ENCODE measurements around the gene VIPAS39. TPM values are rescaled to one million over a fixed set of nuclear protein-coding genes. Genes with fewer than 3 reads are reported as not detected.

Gene VIPAS39
- total RNA-seq, 1 experiment from 2014 or later: 16.7 TPM

GRCh38 chr14:77489041-77489440, 31.6 kb upstream of the VIPAS39 start:
- Histone ChIP-seq H3K27ac (ENCODE audit: low read depth, low read length, poor library complexity, severe bottlenecking) (no peak overlapping the region), H3K9me3 (ENCODE audit: low read depth, low read length, poor library complexity, severe bottlenecking) (no peaks in the 10 kb centered on the region), H3K36me3 (ENCODE audit: insufficient read depth, low read length, poor library complexity, severe bottlenecking) (no peaks in the 10 kb centered on the region), H3K27me3 (replicated peaks; ENCODE audit: insufficient read depth, low read depth, low read length, poor library complexity) (no peaks in the 10 kb centered on the region), H3K4me3 (ENCODE audit: low read depth, low read length, poor library complexity, severe bottlenecking) (no peak overlapping the region), H3K4me1 (ENCODE audit: insufficient read depth, low read length, poor library complexity, severe bottlenecking) (no peaks in the 10 kb centered on the region)
- intact Hi-C loops (cut with micrococcal nuclease; ENCODE audit: unreplicated experiment): no loop called here
- BruUV-seq (replicated peaks): no TSS peak
- ChIA-PET POLR2A (ENCODE audit: low non-redundant PET) (no interaction called here), CTCF (no interaction called here)
- DNase-seq (ENCODE audit: low spot score): no peak
- no peak for TF ChIP-seq CTCF (conservative IDR thresholded peaks at IDR 0.05; ENCODE audit: low read depth, low read length)
- no peak for TF ChIP-seq EZH2 (IDR thresholded peaks at IDR 0.05; ENCODE audit: borderline replicate concordance, low read depth, low read length, poor library complexity, severe bottlenecking)

- TF ChIP-seq EZH2 (IDR thresholded peaks at IDR 0.05; ENCODE audit: borderline replicate concordance, low read depth, low read length, poor library complexity, severe bottlenecking) (no peak), CTCF (conservative IDR thresholded peaks at IDR 0.05; ENCODE audit: low read depth, low read length) (no peak)
- BruUV-seq (replicated peaks): no TSS peak
- ChIA-PET CTCF (no interaction called here), POLR2A (ENCODE audit: low non-redundant PET) (no interaction called here)
- Histone ChIP-seq H3K9me3 (ENCODE audit: low read depth, low read length, poor library complexity, severe bottlenecking) (no peaks in the 10 kb centered on the region), H3K36me3 (ENCODE audit: insufficient read depth, low read length, poor library complexity, severe bottlenecking) (no peaks in the 10 kb centered on the region), H3K4me1 (ENCODE audit: insufficient read depth, low read length, poor library complexity, severe bottlenecking) (no peaks in the 10 kb centered on the region), H3K27ac (ENCODE audit: low read depth, low read length, poor library complexity, severe bottlenecking) (no peak overlapping the region), H3K27me3 (replicated peaks; ENCODE audit: insufficient read depth, low read depth, low read length, poor library complexity) (no peaks in the 10 kb centered on the region), H3K4me3 (ENCODE audit: low read depth, low read length, poor library complexity, severe bottlenecking) (no peak overlapping the region)
- intact Hi-C loops (cut with micrococcal nuclease; ENCODE audit: unreplicated experiment): no loop called here
- no peak for DNase-seq (ENCODE audit: low spot score)
These were observed 31.2 kb upstream of the VIPAS39 start for GRCh38 chr14:77488558-77488957.

GRCh38 chr14:77485901-77486678, 28.7 kb upstream of the VIPAS39 start:
- BruUV-seq (replicated peaks): no TSS peak
- H3K36me3 ChIP-seq (ENCODE audit: insufficient read depth, low read length, poor library complexity, severe bottlenecking): no peaks in the 10 kb centered on the region
- no peak for DNase-seq (ENCODE audit: low spot score)
- ChIA-PET POLR2A (ENCODE audit: low non-redundant PET) (no interaction called here), CTCF (no interaction called here)
- no peaks in the 10 kb centered on the region for H3K27me3 ChIP-seq (replicated peaks; ENCODE audit: insufficient read depth, low read depth, low read length, poor library complexity)
- H3K27ac ChIP-seq (ENCODE audit: low read depth, low read length, poor library complexity, severe bottlenecking): no peak overlapping the region
- no peaks in the 10 kb centered on the region for H3K9me3 ChIP-seq (ENCODE audit: low read depth, low read length, poor library complexity, severe bottlenecking)
- H3K4me3 ChIP-seq (ENCODE audit: low read depth, low read length, poor library complexity, severe bottlenecking): no peak overlapping the region
- TF ChIP-seq EZH2 (IDR thresholded peaks at IDR 0.05; ENCODE audit: borderline replicate concordance, low read depth, low read length, poor library complexity, severe bottlenecking): no peak
- no peak for TF ChIP-seq CTCF (conservative IDR thresholded peaks at IDR 0.05; ENCODE audit: low read depth, low read length)
- no peaks in the 10 kb centered on the region for H3K4me1 ChIP-seq (ENCODE audit: insufficient read depth, low read length, poor library complexity, severe bottlenecking)
- intact Hi-C loops (cut with micrococcal nuclease; ENCODE audit: unreplicated experiment): no loop called here

Data from A673 (cell line).